ENCODE measurements around the gene SLC30A2. TPM values are rescaled to one million over a fixed set of nuclear protein-coding genes. Genes with fewer than 3 reads are reported as not detected.

The SLC30A2 gene
- total and polyA plus RNA-seq, 9 of the 15 experiments (the other 6 are each of a cell fraction or from before 2014, with no cell fraction given), result 0.01 to 0.18 (median 0.06) TPM; not detected in 3

DNA sequence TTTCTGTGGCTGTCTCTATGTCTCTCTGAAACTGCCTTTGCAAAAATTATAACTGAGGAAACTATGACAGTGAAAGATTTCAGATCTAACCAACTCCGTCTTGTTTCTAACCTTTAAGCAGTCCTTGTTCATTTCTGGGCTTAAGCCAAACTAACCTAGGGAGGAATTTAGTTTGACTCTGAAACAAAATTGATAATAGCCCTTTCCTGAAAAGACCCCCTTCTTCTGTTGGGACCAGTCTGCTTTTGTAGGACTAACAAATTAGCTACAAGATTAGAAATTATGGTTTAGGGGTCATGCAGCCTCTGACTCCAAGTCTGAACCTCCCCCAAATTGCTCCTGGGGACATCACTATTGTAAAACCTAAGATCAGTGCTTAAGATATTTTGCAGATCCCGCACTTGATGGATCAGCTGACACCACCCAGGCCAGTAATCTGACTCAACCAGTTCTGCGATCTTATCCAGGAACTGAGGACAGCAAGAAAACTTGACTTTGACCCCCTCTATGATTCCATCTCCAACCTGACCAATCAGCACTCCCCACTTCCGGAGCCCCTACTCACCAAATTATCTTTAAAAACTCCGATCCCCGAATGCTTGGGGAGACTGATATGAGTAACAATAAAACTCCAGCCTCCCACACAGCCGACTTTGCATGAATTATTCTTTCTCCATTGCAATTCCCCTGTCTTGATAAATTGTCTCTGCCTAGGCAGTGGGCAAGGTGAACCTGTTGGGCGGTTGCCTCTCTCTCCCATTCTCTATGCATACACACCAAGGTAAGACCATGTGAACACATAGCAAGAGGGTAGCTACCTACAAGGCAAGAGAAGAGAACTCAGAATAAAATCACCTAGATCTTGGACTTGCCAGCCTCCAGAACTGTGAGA lies 32.6 kb upstream of the SLC30A2 start (continued):
- TF ChIP-seq, protein P1, sequence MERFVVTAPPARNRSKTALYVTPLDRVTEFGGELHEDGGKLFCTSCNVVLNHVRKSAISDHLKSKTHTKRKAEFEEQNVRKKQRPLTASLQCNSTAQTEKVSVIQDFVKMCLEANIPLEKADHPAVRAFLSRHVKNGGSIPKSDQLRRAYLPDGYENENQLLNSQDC (CRISPR knock-in tag; IDR thresholded peaks at IDR 0.05), result no peak
- TF ChIP-seq IRF2 (CRISPR knock-in tag; IDR thresholded peaks at IDR 0.05) (no peak), GABPA (tag; conservative IDR thresholded peaks at IDR 0.05; ENCODE audit: low read depth) (peak; percentile 33; the same call in 1 of the 2 replicates), GTF2A2 (tag; IDR thresholded peaks at IDR 0.05) (no peak), MAFG (tag; conservative IDR thresholded peaks at IDR 0.05) (no peak), FOXA3 (CRISPR knock-in tag; conservative IDR thresholded peaks at IDR 0.05 in 1 of 2, IDR thresholded peaks at IDR 0.05 in 1 of 2) (no peak), XRCC4 (IDR thresholded peaks at IDR 0.05; ENCODE audit: extremely low read depth, insufficient read depth, insufficient read length) (no peak), CC2D1A (IDR thresholded peaks at IDR 0.05) (0 out of 2 replicates have a peak, but pooled peaks have one; percentile 34), ZNF699 (CRISPR knock-in tag; IDR thresholded peaks at IDR 0.05; ENCODE audit: insufficient replicate concordance) (no peak), ELF4 (CRISPR knock-in tag; IDR thresholded peaks at IDR 0.05) (no peak), FOXJ2 (tag; IDR thresholded peaks at IDR 0.05) (no peak), KAT8 (IDR thresholded peaks at IDR 0.05; ENCODE audit: low read depth) (no peak)
- TF ChIP-seq, protein P2, sequence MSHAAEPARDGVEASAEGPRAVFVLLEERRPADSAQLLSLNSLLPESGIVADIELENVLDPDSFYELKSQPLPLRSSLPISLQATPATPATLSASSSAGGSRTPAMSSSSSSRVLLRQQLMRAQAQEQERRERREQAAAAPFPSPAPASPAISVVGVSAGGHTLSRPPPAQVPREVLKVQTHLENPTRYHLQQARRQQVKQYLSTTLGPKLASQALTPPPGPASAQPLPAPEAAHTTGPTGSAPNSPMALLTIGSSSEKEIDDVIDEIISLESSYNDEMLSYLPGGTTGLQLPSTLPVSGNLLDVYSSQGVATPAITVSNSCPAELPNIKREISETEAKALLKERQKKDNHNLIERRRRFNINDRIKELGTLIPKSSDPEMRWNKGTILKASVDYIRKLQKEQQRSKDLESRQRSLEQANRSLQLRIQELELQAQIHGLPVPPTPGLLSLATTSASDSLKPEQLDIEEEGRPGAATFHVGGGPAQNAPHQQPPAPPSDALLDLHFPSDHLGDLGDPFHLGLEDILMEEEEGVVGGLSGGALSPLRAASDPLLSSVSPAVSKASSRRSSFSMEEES (CRISPR knock-in tag; IDR thresholded peaks at IDR 0.05), result no peak
- TF ChIP-seq, protein P3, sequence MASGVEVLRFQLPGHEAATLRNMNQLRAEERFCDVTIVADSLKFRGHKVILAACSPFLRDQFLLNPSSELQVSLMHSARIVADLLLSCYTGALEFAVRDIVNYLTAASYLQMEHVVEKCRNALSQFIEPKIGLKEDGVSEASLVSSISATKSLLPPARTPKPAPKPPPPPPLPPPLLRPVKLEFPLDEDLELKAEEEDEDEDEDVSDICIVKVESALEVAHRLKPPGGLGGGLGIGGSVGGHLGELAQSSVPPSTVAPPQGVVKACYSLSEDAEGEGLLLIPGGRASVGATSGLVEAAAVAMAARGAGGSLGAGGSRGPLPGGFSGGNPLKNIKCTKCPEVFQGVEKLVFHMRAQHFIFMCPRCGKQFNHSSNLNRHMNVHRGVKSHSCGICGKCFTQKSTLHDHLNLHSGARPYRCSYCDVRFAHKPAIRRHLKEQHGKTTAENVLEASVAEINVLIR (CRISPR knock-in tag; IDR thresholded peaks at IDR 0.05), result no peak
- TF ChIP-seq, protein P4, sequence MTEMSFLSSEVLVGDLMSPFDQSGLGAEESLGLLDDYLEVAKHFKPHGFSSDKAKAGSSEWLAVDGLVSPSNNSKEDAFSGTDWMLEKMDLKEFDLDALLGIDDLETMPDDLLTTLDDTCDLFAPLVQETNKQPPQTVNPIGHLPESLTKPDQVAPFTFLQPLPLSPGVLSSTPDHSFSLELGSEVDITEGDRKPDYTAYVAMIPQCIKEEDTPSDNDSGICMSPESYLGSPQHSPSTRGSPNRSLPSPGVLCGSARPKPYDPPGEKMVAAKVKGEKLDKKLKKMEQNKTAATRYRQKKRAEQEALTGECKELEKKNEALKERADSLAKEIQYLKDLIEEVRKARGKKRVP (CRISPR knock-in tag; IDR thresholded peaks at IDR 0.05), result no peak
- TF ChIP-seq, protein P5, sequence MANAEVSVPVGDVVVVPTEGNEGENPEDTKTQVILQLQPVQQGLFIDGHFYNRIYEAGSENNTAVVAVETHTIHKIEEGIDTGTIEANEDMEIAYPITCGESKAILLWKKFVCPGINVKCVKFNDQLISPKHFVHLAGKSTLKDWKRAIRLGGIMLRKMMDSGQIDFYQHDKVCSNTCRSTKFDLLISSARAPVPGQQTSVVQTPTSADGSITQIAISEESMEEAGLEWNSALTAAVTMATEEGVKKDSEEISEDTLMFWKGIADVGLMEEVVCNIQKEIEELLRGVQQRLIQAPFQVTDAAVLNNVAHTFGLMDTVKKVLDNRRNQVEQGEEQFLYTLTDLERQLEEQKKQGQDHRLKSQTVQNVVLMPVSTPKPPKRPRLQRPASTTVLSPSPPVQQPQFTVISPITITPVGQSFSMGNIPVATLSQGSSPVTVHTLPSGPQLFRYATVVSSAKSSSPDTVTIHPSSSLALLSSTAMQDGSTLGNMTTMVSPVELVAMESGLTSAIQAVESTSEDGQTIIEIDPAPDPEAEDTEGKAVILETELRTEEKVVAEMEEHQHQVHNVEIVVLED (CRISPR knock-in tag; IDR thresholded peaks at IDR 0.05), result no peak
- TF ChIP-seq, protein P6, sequence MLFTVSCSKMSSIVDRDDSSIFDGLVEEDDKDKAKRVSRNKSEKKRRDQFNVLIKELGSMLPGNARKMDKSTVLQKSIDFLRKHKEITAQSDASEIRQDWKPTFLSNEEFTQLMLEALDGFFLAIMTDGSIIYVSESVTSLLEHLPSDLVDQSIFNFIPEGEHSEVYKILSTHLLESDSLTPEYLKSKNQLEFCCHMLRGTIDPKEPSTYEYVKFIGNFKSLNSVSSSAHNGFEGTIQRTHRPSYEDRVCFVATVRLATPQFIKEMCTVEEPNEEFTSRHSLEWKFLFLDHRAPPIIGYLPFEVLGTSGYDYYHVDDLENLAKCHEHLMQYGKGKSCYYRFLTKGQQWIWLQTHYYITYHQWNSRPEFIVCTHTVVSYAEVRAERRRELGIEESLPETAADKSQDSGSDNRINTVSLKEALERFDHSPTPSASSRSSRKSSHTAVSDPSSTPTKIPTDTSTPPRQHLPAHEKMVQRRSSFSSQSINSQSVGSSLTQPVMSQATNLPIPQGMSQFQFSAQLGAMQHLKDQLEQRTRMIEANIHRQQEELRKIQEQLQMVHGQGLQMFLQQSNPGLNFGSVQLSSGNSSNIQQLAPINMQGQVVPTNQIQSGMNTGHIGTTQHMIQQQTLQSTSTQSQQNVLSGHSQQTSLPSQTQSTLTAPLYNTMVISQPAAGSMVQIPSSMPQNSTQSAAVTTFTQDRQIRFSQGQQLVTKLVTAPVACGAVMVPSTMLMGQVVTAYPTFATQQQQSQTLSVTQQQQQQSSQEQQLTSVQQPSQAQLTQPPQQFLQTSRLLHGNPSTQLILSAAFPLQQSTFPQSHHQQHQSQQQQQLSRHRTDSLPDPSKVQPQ (CRISPR knock-in tag; IDR thresholded peaks at IDR 0.05; ENCODE audit: borderline replicate concordance), result no peak
